ENCODE measurements around the gene EDRF1. TPM values are rescaled to one million over a fixed set of nuclear protein-coding genes. Genes with fewer than 3 reads are reported as not detected.

The EDRF1 gene
- total RNA-seq, 1 experiment from 2014 or later, result 32.9 TPM

- Mint-ChIP-seq H3K36me3 (peaks cover 21% of the 10 kb centered on the region), H3K4me1 (peaks cover 16% of the 10 kb centered on the region), H3K27ac (no peak overlapping the region), H3K4me3 (no peak overlapping the region), H3K27me3 (ENCODE audit: low read depth) (no peaks in the 10 kb centered on the region), H3K9me3 (no peaks in the 10 kb centered on the region)
- no peak for ATAC-seq
- TF ChIP-seq E2F1 (CRISPR knock-in tag; IDR thresholded peaks at IDR 0.05) (no peak), ZBTB21 (CRISPR knock-in tag; IDR thresholded peaks at IDR 0.05; ENCODE audit: borderline replicate concordance) (no peak), JUN (CRISPR knock-in tag; IDR thresholded peaks at IDR 0.05) (no peak), FOXJ3 (CRISPR knock-in tag; IDR thresholded peaks at IDR 0.05; ENCODE audit: borderline replicate concordance) (no peak), ZNF512 (CRISPR knock-in tag; IDR thresholded peaks at IDR 0.05; ENCODE audit: borderline replicate concordance) (no peak), MYBL2 (CRISPR knock-in tag; IDR thresholded peaks at IDR 0.05) (no peak), ERG (CRISPR knock-in tag; IDR thresholded peaks at IDR 0.05) (no peak), GABPB1 (CRISPR knock-in tag; IDR thresholded peaks at IDR 0.05) (no peak), ZNF232 (CRISPR knock-in tag; IDR thresholded peaks at IDR 0.05) (no peak), ATF6 (CRISPR knock-in tag; IDR thresholded peaks at IDR 0.05) (no peak), ZNF396 (CRISPR knock-in tag; IDR thresholded peaks at IDR 0.05; ENCODE audit: borderline replicate concordance) (no peak), IRF2 (CRISPR knock-in tag; IDR thresholded peaks at IDR 0.05; ENCODE audit: borderline replicate concordance, low read depth) (no peak)
- CTCF ChIA-PET, result no interaction called here
- no peak for DNase-seq (ENCODE audit: low spot score)
- POLR2A ChIA-PET, result no interaction called here
Measured at GRCh38 chr10:125765835-125766234, 46.3 kb downstream of the EDRF1 start.

- ATAC-seq (no peak), DNase-seq (ENCODE audit: low spot score) (no peak)
- peaks cover 12% of the 10 kb centered on the region for H3K4me1 Mint-ChIP-seq
- H3K9me3 Mint-ChIP-seq, result no peaks in the 10 kb centered on the region
- ChIA-PET CTCF (no interaction called here), POLR2A (no interaction called here)
- no peak overlapping the region for H3K27ac Mint-ChIP-seq
- no peaks in the 10 kb centered on the region for H3K27me3 Mint-ChIP-seq (ENCODE audit: low read depth)
- TF ChIP-seq KAT7 (CRISPR knock-in tag; IDR thresholded peaks at IDR 0.05; ENCODE audit: borderline replicate concordance) (no peak), ATF2 (CRISPR knock-in tag; IDR thresholded peaks at IDR 0.05; ENCODE audit: borderline replicate concordance, low read depth) (no peak), AFF4 (CRISPR knock-in tag; IDR thresholded peaks at IDR 0.05; ENCODE audit: borderline replicate concordance) (no peak), NR1H2 (CRISPR knock-in tag; IDR thresholded peaks at IDR 0.05) (no peak)
- no peak overlapping the region for H3K4me3 Mint-ChIP-seq
- peaks cover 21% of the 10 kb centered on the region for H3K36me3 Mint-ChIP-seq
Measured at GRCh38 chr10:125766511-125766910, 47.0 kb downstream of the EDRF1 start.
